ENCODE measurements around the gene TRIM49D1. TPM values are rescaled to one million over a fixed set of nuclear protein-coding genes. Genes with fewer than 3 reads are reported as not detected.
"Not testable (repeated sequence)": the region's sequence is repeated elsewhere in the genome, so short reads cannot be mapped to it uniquely, and the experiment has no call there.

The TRIM49D1 gene
- total RNA-seq, 1 experiment from 2014 or later: not detected

DNA sequence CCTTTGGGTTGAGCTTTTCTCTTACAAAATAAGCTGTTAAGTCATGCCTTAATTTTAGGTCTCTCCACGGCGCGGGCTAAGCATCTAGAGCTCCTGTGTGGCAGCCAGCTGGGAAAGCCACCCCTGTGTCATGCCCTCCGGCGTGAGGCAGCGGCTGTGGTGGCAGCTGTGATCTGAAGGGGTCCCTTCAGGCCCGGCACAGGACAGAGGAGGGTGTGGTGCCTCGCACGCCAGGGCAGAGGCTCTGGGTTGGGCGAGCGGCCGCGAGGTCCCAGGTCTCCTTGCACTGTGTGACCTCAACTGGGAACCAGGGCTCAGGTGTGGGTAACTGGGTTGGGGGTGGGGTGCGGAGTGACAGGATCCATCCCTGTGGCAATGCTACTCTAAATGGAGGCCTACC, 21.2 kb downstream of the TRIM49D1 start:
- not testable (repeated sequence) for H4K20me1 ChIP-seq (ENCODE audit: control insufficient read depth, insufficient read depth, insufficient read length); H3K27ac Mint-ChIP-seq; H3K27me3 Mint-ChIP-seq (ENCODE audit: low read depth); H2BK15ac ChIP-seq (ENCODE audit: low read depth, low read length); DNase-seq; H3K4me1 ChIP-seq (ENCODE audit: insufficient read depth, low read length); H3K79me2 ChIP-seq (ENCODE audit: insufficient read depth, low read length); H2AFZ ChIP-seq (ENCODE audit: low read length); H2AK5ac ChIP-seq (ENCODE audit: insufficient read length, low read length); H3T11ph ChIP-seq (ENCODE audit: low read length); H4K91ac ChIP-seq (ENCODE audit: insufficient read length, low read depth, low read length); H3K23ac ChIP-seq (ENCODE audit: insufficient read length, low read depth, low read length); H4K8ac ChIP-seq (replicated peaks; ENCODE audit: insufficient read length, low read depth, low read length); H3K4me1 Mint-ChIP-seq; H3K9ac ChIP-seq (ENCODE audit: extremely low read depth, insufficient read length, low read length); H3K18ac ChIP-seq (ENCODE audit: insufficient read length, low read depth, low read length); H3K4ac ChIP-seq (ENCODE audit: low read depth, low read length); H2BK20ac ChIP-seq (ENCODE audit: low read depth, low read length, poor library complexity, severe bottlenecking); H3K27me3 ChIP-seq (ENCODE audit: insufficient read depth, low read length); H4K5ac ChIP-seq (ENCODE audit: insufficient read length, low read depth, low read length); H3K14ac ChIP-seq (ENCODE audit: insufficient read depth, low read length); H3K56ac ChIP-seq (ENCODE audit: insufficient read length, low read depth, low read length); H2BK5ac ChIP-seq (ENCODE audit: insufficient read length, low read length); H3K9me3 ChIP-seq (ENCODE audit: control insufficient read depth, low read depth, low read length); H2BK12ac ChIP-seq (ENCODE audit: insufficient read length, low read depth, low read length); H3K27ac ChIP-seq (ENCODE audit: insufficient read length, low read depth, low read length); H3K9me3 Mint-ChIP-seq; H3K36me3 Mint-ChIP-seq (ENCODE audit: insufficient read depth in 1 of 3, low read depth in 3 of 3); H3K23me2 ChIP-seq (ENCODE audit: insufficient read length, low read depth, low read length, poor library complexity, severe bottlenecking); H3K79me1 ChIP-seq (ENCODE audit: insufficient read depth, low read depth, low read length, poor library complexity, severe bottlenecking); H3K4me2 ChIP-seq (ENCODE audit: insufficient read depth, insufficient read length, low read length); H2BK120ac ChIP-seq (ENCODE audit: low read depth, low read length, poor library complexity, severe bottlenecking); H3K4me3 Mint-ChIP-seq
- WGBS (ENCODE audit: extremely low coverage, insufficient read length, low lambda C conversion rate): no CpG with 5 or more reads among the region's 14 CpGs

DNA sequence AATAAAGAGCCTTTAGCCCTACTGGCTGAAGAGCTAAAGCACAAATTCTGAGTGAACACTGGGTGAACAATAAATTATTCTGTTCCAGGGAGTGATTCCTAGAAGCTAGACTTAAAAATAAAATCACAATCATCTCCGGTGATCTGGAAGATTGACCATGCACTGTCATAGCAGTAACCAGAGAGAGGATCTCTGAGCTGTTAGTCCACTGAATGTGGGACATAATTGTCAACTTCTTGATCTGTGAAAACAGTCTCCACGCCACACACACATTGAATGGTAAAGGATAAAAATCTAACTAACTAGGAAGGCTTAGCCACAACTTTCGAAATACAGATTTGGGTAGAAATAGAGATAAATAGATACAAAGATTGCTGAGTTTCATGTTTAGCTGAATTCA, 28.8 kb downstream of the TRIM49D1 start:
- H3K9me3 Mint-ChIP-seq; H2AK5ac ChIP-seq (ENCODE audit: insufficient read length, low read length); H3K4me2 ChIP-seq (ENCODE audit: insufficient read depth, insufficient read length, low read length); H3K14ac ChIP-seq (ENCODE audit: insufficient read depth, low read length); H3K4ac ChIP-seq (ENCODE audit: low read depth, low read length); H4K20me1 ChIP-seq (ENCODE audit: control insufficient read depth, insufficient read depth, insufficient read length); H3K4me1 Mint-ChIP-seq; H2AFZ ChIP-seq (ENCODE audit: low read length); H3K23ac ChIP-seq (ENCODE audit: insufficient read length, low read depth, low read length); H4K91ac ChIP-seq (ENCODE audit: insufficient read length, low read depth, low read length); H2BK15ac ChIP-seq (ENCODE audit: low read depth, low read length); H3K36me3 Mint-ChIP-seq (ENCODE audit: insufficient read depth in 1 of 3, low read depth in 3 of 3); H3K18ac ChIP-seq (ENCODE audit: insufficient read length, low read depth, low read length); H3K56ac ChIP-seq (ENCODE audit: insufficient read length, low read depth, low read length); H3K9me3 ChIP-seq (ENCODE audit: control insufficient read depth, low read depth, low read length); H3K27ac ChIP-seq (ENCODE audit: insufficient read length, low read depth, low read length); H2BK20ac ChIP-seq (ENCODE audit: low read depth, low read length, poor library complexity, severe bottlenecking); H3K79me1 ChIP-seq (ENCODE audit: insufficient read depth, low read depth, low read length, poor library complexity, severe bottlenecking); H2BK120ac ChIP-seq (ENCODE audit: low read depth, low read length, poor library complexity, severe bottlenecking); H3T11ph ChIP-seq (ENCODE audit: low read length); H3K27ac Mint-ChIP-seq; H3K79me2 ChIP-seq (ENCODE audit: insufficient read depth, low read length); H3K27me3 Mint-ChIP-seq (ENCODE audit: low read depth); H3K4me1 ChIP-seq (ENCODE audit: insufficient read depth, low read length); H3K9ac ChIP-seq (ENCODE audit: extremely low read depth, insufficient read length, low read length); H4K8ac ChIP-seq (replicated peaks; ENCODE audit: insufficient read length, low read depth, low read length); H3K23me2 ChIP-seq (ENCODE audit: insufficient read length, low read depth, low read length, poor library complexity, severe bottlenecking); H2BK12ac ChIP-seq (ENCODE audit: insufficient read length, low read depth, low read length); DNase-seq; H3K27me3 ChIP-seq (ENCODE audit: insufficient read depth, low read length); H4K5ac ChIP-seq (ENCODE audit: insufficient read length, low read depth, low read length); H2BK5ac ChIP-seq (ENCODE audit: insufficient read length, low read length); H3K4me3 Mint-ChIP-seq: not testable (repeated sequence)
- no CpG with 5 or more reads among the region's 3 CpGs for WGBS (ENCODE audit: extremely low coverage, insufficient read length, low lambda C conversion rate)

Measured in H9 (cell line).